Chondrocyte (in vitro differentiated cells): Measurements from ENCODE around the gene PTPRC. TPM values are rescaled to one million over a fixed set of nuclear protein-coding genes. Genes with fewer than 3 reads are reported as not detected.

Experiments
- DNase-seq: peaks from one replicate; pipeline ENCODE4 v3.0.0; 2021; ENCODE audit warnings: mixed read lengths, low spot score
- H3K27ac Mint-ChIP-seq: one replicate; pipeline ENCODE4 v1.8.0; 2021; ENCODE audit warnings: mild to moderate bottlenecking, moderate library complexity, mixed read lengths; ENCODE audit not compliant: unreplicated experiment
- H3K27me3 Mint-ChIP-seq: 2 replicates; pipeline ENCODE4 v1.8.0; 2021; ENCODE audit warnings: low read depth, mixed read lengths
- H3K36me3 Mint-ChIP-seq: 2 replicates; pipeline ENCODE4 v1.8.0; 2021; ENCODE audit warnings: low read depth, mixed read lengths
- H3K4me1 Mint-ChIP-seq: 2 replicates; pipeline ENCODE4 v1.8.0; 2021; ENCODE audit warnings: low read depth, mild to moderate bottlenecking, mixed read lengths
- H3K4me3 Mint-ChIP-seq: one replicate; pipeline ENCODE4 v1.8.0; 2021; ENCODE audit warnings: mild to moderate bottlenecking, moderate library complexity, mixed read lengths; ENCODE audit not compliant: unreplicated experiment
- H3K9me3 Mint-ChIP-seq: 2 replicates; pipeline ENCODE4 v1.8.0; 2021; ENCODE audit warnings: low read depth, mixed read lengths
- CTCF ChIP-seq: fragments of 200-600 bp; sonication (generic); IDR thresholded peaks from 2 replicates; pipeline ENCODE4 v1.5.0; 2021; ENCODE audit warnings: antibody characterized with exemption, mild to moderate bottlenecking, moderate library complexity
- total RNA-seq: library from RNA; stranded (reverse); gene quantifications from 3 replicates; pipeline ENCODE4 v1.2.1, GENCODE V29; 2021

Gene PTPRC
- total RNA-seq, 1 donor from 2014 or later = not detected

- H3K27ac Mint-ChIP-seq = peak overlapping the region; percentile 94
- no peak overlapping the region for H3K4me3 Mint-ChIP-seq
- no peaks in the 10 kb centered on the region for H3K36me3 Mint-ChIP-seq
- H3K27me3 Mint-ChIP-seq = no peaks in the 10 kb centered on the region
- H3K4me1 Mint-ChIP-seq = peaks cover 52% of the 10 kb centered on the region
- no peak for TF ChIP-seq CTCF
- no peak for DNase-seq
- no peaks in the 10 kb centered on the region for H3K9me3 Mint-ChIP-seq
Measured at GRCh38 chr1:198776602-198777029, 137.8 kb downstream of the PTPRC start.

GRCh38 chr1:198778049-198778448 is 139.2 kb downstream of the PTPRC start:
- TF ChIP-seq CTCF = no peak
- Mint-ChIP-seq H3K9me3 (peaks cover 3% of the 10 kb centered on the region), H3K27me3 (no peaks in the 10 kb centered on the region), H3K36me3 (peaks cover 2% of the 10 kb centered on the region), H3K4me3 (no peak overlapping the region), H3K27ac (no peak overlapping the region), H3K4me1 (peaks cover 43% of the 10 kb centered on the region)
- DNase-seq = no peak

GRCh38 chr1:198780376-198780775 is 141.5 kb downstream of the PTPRC start:
- no peak for TF ChIP-seq CTCF
- no peak overlapping the region for H3K27ac Mint-ChIP-seq
- no peak for DNase-seq
- peaks cover 2% of the 10 kb centered on the region for H3K36me3 Mint-ChIP-seq
- no peaks in the 10 kb centered on the region for H3K27me3 Mint-ChIP-seq
- peaks cover 31% of the 10 kb centered on the region for H3K4me1 Mint-ChIP-seq
- H3K9me3 Mint-ChIP-seq = peaks cover 3% of the 10 kb centered on the region
- H3K4me3 Mint-ChIP-seq = no peak overlapping the region

GRCh38 chr1:198788561-198789064 is 149.8 kb downstream of the PTPRC start:
- Mint-ChIP-seq H3K27me3 (no peaks in the 10 kb centered on the region), H3K4me1 (peaks cover 14% of the 10 kb centered on the region), H3K9me3 (no peaks in the 10 kb centered on the region), H3K36me3 (no peaks in the 10 kb centered on the region), H3K27ac (peak overlapping the region; percentile 37), H3K4me3 (no peak overlapping the region)
- no peak for DNase-seq
- peak; percentile 59 for TF ChIP-seq CTCF

GRCh38 chr1:198793714-198794113 is 154.9 kb downstream of the PTPRC start:
- H3K36me3 Mint-ChIP-seq = peaks cover 6% of the 10 kb centered on the region
- H3K27me3 Mint-ChIP-seq = no peaks in the 10 kb centered on the region
- no peak overlapping the region for H3K4me3 Mint-ChIP-seq
- peaks cover 18% of the 10 kb centered on the region for H3K4me1 Mint-ChIP-seq
- no peak overlapping the region for H3K27ac Mint-ChIP-seq
- no peak for TF ChIP-seq CTCF
- peaks cover 14% of the 10 kb centered on the region for H3K9me3 Mint-ChIP-seq
- DNase-seq = no peak
